GM06990 (cell line): ENCODE data around the gene DCAF6.

Experiments used
- DNase-seq: peaks from one replicate; pipeline ENCODE4 v3.0.0-alpha.2; 2011; ENCODE audit not compliant: insufficient read length; ENCODE audit errors: extremely low read depth
- H3K27me3 ChIP-seq: replicated peaks from 2 replicates; pipeline ENCODE4 v1.6.0; 2011; ENCODE audit warnings: low read length; ENCODE audit not compliant: control insufficient read depth, insufficient read depth
- H3K36me3 ChIP-seq: 2 replicates; pipeline ENCODE4 v1.5.1; 2011; ENCODE audit warnings: low read length; ENCODE audit not compliant: control insufficient read depth, insufficient read depth
- H3K4me3 ChIP-seq: replicated peaks from 2 replicates; pipeline ENCODE4 v1.5.1; 2011; ENCODE audit warnings: low read depth, mild to moderate bottlenecking, control low read depth, low read length
- CTCF ChIP-seq: IDR thresholded peaks from 2 replicates; pipeline ENCODE4 v1.5.1; 2011; ENCODE audit warnings: low read length, control low read depth, mild to moderate bottlenecking, inconsistent platforms; ENCODE audit not compliant: insufficient read depth, poor library complexity, severe bottlenecking

The DCAF6 gene

GRCh38 chr1:168102487-168102886 lies 166.0 kb downstream of the DCAF6 start:
- no peaks in the 10 kb centered on the region for H3K36me3 ChIP-seq
- 0 out of 2 replicates have a peak, but pooled peaks cover 2% of the 10 kb centered on the region for H3K27me3 ChIP-seq
- no peak overlapping the region for H3K4me3 ChIP-seq
- TF ChIP-seq CTCF, result no peak
- no peak for DNase-seq

- no peak for TF ChIP-seq CTCF
- Histone ChIP-seq H3K36me3 (no peaks in the 10 kb centered on the region), H3K27me3 (0 out of 2 replicates have a peak, but pooled peaks cover 2% of the 10 kb centered on the region), H3K4me3 (no peak overlapping the region)
- no peak for DNase-seq
Observed at GRCh38 chr1:168104535-168104934, 168.1 kb downstream of the DCAF6 start.

GRCh38 chr1:168105846-168106245 lies 169.4 kb downstream of the DCAF6 start:
- no peak overlapping the region for H3K4me3 ChIP-seq
- no peaks in the 10 kb centered on the region for H3K36me3 ChIP-seq
- no peak for DNase-seq
- TF ChIP-seq CTCF, result no peak
- 0 out of 2 replicates have a peak, but pooled peaks cover 2% of the 10 kb centered on the region for H3K27me3 ChIP-seq

GRCh38 chr1:168106274-168106673 lies 169.8 kb downstream of the DCAF6 start:
- Histone ChIP-seq H3K27me3 (0 out of 2 replicates have a peak, but pooled peaks cover 2% of the 10 kb centered on the region), H3K36me3 (no peaks in the 10 kb centered on the region), H3K4me3 (no peak overlapping the region)
- no peak for DNase-seq
- TF ChIP-seq CTCF, result no peak

- H3K4me3 ChIP-seq, result no peak overlapping the region
- DNase-seq, result no peak
- no peak for TF ChIP-seq CTCF
- H3K36me3 ChIP-seq, result no peaks in the 10 kb centered on the region
- no peaks in the 10 kb centered on the region for H3K27me3 ChIP-seq
Observed at GRCh38 chr1:168110896-168111545, 174.5 kb downstream of the DCAF6 start.
